ENCODE measurements around the gene DUSP22. TPM values are rescaled to one million over a fixed set of nuclear protein-coding genes. Genes with fewer than 3 reads are reported as not detected.

The DUSP22 gene
- total and polyA plus RNA-seq, 2 of the 8 experiments (the other 6 are each of a cell fraction or from before 2014, with no cell fraction given) = 15.5 to 32.4 TPM

DNA sequence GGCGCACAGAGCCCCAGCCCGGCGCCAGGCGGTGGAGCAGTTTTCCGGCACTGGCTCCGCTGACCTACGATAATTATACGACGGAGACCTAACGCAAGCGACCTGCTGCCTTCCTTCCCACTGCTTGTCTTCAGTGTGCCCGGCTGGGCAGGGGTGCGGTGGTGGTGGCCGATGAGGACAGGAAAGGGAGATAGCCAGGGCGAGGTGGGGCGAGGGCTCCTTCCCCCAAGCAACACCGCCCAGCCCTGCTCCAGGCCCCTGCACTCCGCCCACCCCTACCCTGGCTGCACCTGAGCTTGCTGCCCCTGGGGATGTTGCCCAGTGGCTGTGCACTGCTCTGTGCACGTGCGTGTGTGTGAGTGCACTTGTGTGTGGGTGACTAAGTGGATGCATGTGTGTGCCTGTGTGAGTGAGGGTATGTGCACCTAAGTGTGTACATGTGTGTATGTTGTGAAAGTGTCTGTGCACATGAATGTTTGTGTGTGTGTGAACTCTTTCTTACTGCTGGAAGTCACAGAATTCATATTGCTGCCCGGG lies 56.6 kb downstream of the DUSP22 start:
- Histone ChIP-seq H3K4me2 (ENCODE audit: insufficient read depth in 1 of 2, low read depth in 2 of 2, low read length in 2 of 2) (no peak overlapping the region), H3K4me3 (ENCODE audit: extremely low read depth in 1 of 4, insufficient read depth in 2 of 4, low read depth in 3 of 4, low read length in 4 of 4) (no peak overlapping the region), H3K27ac (ENCODE audit: low read depth, low read length) (no peak overlapping the region), H2AFZ (ENCODE audit: low read length) (no peak overlapping the region), H2AK5ac (ENCODE audit: low read depth, low read length) (no peak overlapping the region), H3K79me1 (ENCODE audit: low read depth, low read length) (no peaks in the 10 kb centered on the region), H3K9me3 (ENCODE audit: insufficient read depth in 2 of 2, low read depth in 1 of 2, low read length in 1 of 2) (peaks cover 44 to 82% of the 10 kb centered on the region in 2 experiments), H4K20me1 (replicated peaks in 1 of 2; ENCODE audit: control insufficient read depth in 1 of 2, insufficient read depth in 2 of 2, low read length in 2 of 2) (peaks cover 0 to 2% of the 10 kb centered on the region in 2 experiments), H4K91ac (replicated peaks; ENCODE audit: insufficient read length, low read length) (no peak overlapping the region), H3K79me2 (ENCODE audit: control insufficient read depth in 1 of 2, insufficient read depth in 2 of 2, low read length in 2 of 2) (no peaks in the 10 kb centered on the region), H2BK12ac (ENCODE audit: low read depth, low read length) (no peak overlapping the region), H4K5ac (ENCODE audit: insufficient read length, low read depth, low read length) (no peak overlapping the region), H3K27me3 (replicated peaks in 1 of 4; ENCODE audit: control insufficient read depth in 3 of 4, extremely low read depth in 1 of 4, insufficient read depth in 3 of 4, low read length in 3 of 4) (no peaks in the 10 kb centered on the region; a peak in 2 of 7 replicates), H2BK15ac (ENCODE audit: low read length) (no peak overlapping the region), H3K18ac (ENCODE audit: extremely low read depth, low read length) (no peak overlapping the region), H3K4ac (replicated peaks; ENCODE audit: insufficient read length, low read depth, low read length) (no peak overlapping the region), H2BK20ac (ENCODE audit: low read length) (no peak overlapping the region), H2BK5ac (ENCODE audit: low read depth, low read length) (no peak overlapping the region), H3K36me3 (ENCODE audit: control insufficient read depth in 2 of 4, insufficient read depth in 4 of 4, low read length in 3 of 4) (no peaks in the 10 kb centered on the region; a peak in 1 of 8 replicates), H3K23me2 (ENCODE audit: low read depth, low read length) (no peaks in the 10 kb centered on the region; the same call in 1 of the 2 replicates), H4K8ac (ENCODE audit: extremely low read depth, insufficient read depth, low read length) (no peak overlapping the region), H3K9ac (replicated peaks in 1 of 4; ENCODE audit: extremely low read depth in 1 of 4, low read depth in 3 of 4, low read length in 3 of 4) (no peak overlapping the region), H3K14ac (ENCODE audit: insufficient read length) (no peak overlapping the region), H3K23ac (ENCODE audit: insufficient read length) (no peak overlapping the region), H2BK120ac (replicated peaks; ENCODE audit: low read depth, low read length) (no peak overlapping the region), H3K4me1 (replicated peaks in 1 of 4; ENCODE audit: control insufficient read depth in 3 of 4, insufficient read depth in 4 of 4, low read length in 3 of 4) (no peaks in the 10 kb centered on the region; a peak in 2 of 7 replicates), H3K56ac (replicated peaks; ENCODE audit: insufficient read length, low read depth, low read length) (no peak overlapping the region)
- WGBS, 2 experiments (ENCODE audit: extremely low coverage in 1 of 2, insufficient coverage in 1 of 2, insufficient read length in 1 of 2, insufficient replicate concordance in 2 of 2, low coverage in 1 of 2, low lambda C conversion rate in 2 of 2, missing lambda C conversion rate in 1 of 2) = 87% methylated on average over 21 of the region's 21 CpGs; no CpG with 5 or more reads in 1 of the 2 experiments
- FAIRE-seq (no peak), DNase-seq (ENCODE audit: low read depth in 1 of 2, low spot score in 2 of 2) (no peak)
- ChIA-PET CTCF (ENCODE audit: partially characterized antibody) (interaction anchor here (0.7 to 2.6 kb wide), 7 partner anchors 9 to 137 kb away, joined by 3 to 8 read pairs (median 5); no protein-coding TSS in a partner anchor), POLR2A (ENCODE audit: partially characterized antibody) (no interaction called here)
- TF ChIP-seq JUND (IDR thresholded peaks at IDR 0.05; ENCODE audit: low read length) (no peak), EGR1 (IDR thresholded peaks at IDR 0.05; ENCODE audit: borderline replicate concordance, low read depth, low read length) (no peak), BCL11A (IDR thresholded peaks at IDR 0.05; ENCODE audit: low read depth in 2 of 2, low read length in 2 of 2) (no peak), NANOG (IDR thresholded peaks at IDR 0.05; ENCODE audit: insufficient read depth, low read depth, low read length, poor library complexity, severe bottlenecking) (no peak), SUZ12 (IDR thresholded peaks at IDR 0.05; ENCODE audit: low read length) (no peak), TCF12 (IDR thresholded peaks at IDR 0.05; ENCODE audit: low read depth, low read length) (no peak), RXRA (IDR thresholded peaks at IDR 0.05; ENCODE audit: insufficient read depth, low read depth, low read length) (no peak), SP1 (IDR thresholded peaks at IDR 0.05; ENCODE audit: low read depth, low read length) (no peak), ASH2L (IDR thresholded peaks at IDR 0.05; ENCODE audit: low read length) (no peak), BRCA1 (IDR thresholded peaks at IDR 0.05; ENCODE audit: low read depth, low read length) (no peak), RBBP5 (IDR thresholded peaks at IDR 0.05; ENCODE audit: borderline replicate concordance, low read depth, low read length) (no peak)
- TF ChIP-seq, protein P1, sequence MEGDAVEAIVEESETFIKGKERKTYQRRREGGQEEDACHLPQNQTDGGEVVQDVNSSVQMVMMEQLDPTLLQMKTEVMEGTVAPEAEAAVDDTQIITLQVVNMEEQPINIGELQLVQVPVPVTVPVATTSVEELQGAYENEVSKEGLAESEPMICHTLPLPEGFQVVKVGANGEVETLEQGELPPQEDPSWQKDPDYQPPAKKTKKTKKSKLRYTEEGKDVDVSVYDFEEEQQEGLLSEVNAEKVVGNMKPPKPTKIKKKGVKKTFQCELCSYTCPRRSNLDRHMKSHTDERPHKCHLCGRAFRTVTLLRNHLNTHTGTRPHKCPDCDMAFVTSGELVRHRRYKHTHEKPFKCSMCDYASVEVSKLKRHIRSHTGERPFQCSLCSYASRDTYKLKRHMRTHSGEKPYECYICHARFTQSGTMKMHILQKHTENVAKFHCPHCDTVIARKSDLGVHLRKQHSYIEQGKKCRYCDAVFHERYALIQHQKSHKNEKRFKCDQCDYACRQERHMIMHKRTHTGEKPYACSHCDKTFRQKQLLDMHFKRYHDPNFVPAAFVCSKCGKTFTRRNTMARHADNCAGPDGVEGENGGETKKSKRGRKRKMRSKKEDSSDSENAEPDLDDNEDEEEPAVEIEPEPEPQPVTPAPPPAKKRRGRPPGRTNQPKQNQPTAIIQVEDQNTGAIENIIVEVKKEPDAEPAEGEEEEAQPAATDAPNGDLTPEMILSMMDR (IDR thresholded peaks at IDR 0.05; ENCODE audit: control extremely low read depth in 1 of 3, insufficient read depth in 1 of 3, low read depth in 1 of 3, low read length in 3 of 3) = no peak
